H1 (cell line): Measurements from ENCODE around the gene FNIP2. TPM values are rescaled to one million over a fixed set of nuclear protein-coding genes. Genes with fewer than 3 reads are reported as not detected.

Experiments used
- CTCF ChIA-PET: fragments of 300-600 bp; sonication (Branson Sonifier 250); formaldehyde crosslinking; loops from one replicate; lab custom pipeline; 2021; ENCODE audit not compliant: partially characterized antibody; lab: Charles Lee
- POLR2A ChIA-PET: fragments of 300-600 bp; sonication (Branson Sonifier 250); formaldehyde crosslinking; loops from one replicate; lab custom pipeline; 2021; ENCODE audit warnings: inconsistent platforms; ENCODE audit not compliant: partially characterized antibody; lab: Charles Lee
- DNase-seq, 2 experiments: peaks; one replicate each; pipeline versions ENCODE4 v3.0.0 to v3.0.0-alpha.2; 2010 to 2022; ENCODE audit warnings: low spot score in 2 of 2, low read depth in 1 of 2, mixed read lengths in 1 of 2
- FAIRE-seq: peaks from 2 replicates; lab custom pipeline; 2011; peaks lifted over from hg19 to GRCh38; lab: Jason Lieb, UNC
- H2AFZ ChIP-seq: 2 replicates; pipeline ENCODE4 v1.8.1; 2012; ENCODE audit warnings: low read length, inconsistent platforms
- H2AK5ac ChIP-seq: 2 replicates; pipeline ENCODE4 v1.6.1; 2013; ENCODE audit warnings: low read depth, low read length
- H2BK120ac ChIP-seq: replicated peaks from 2 replicates; pipeline ENCODE3; 2013; ENCODE audit warnings: low read depth, low read length, inconsistent platforms
- H2BK12ac ChIP-seq: 2 replicates; pipeline ENCODE4 v1.6.1; 2013; ENCODE audit warnings: low read depth, low read length
- H2BK15ac ChIP-seq: 2 replicates; pipeline ENCODE4 v1.6.1; 2013; ENCODE audit warnings: low read length
- H2BK20ac ChIP-seq: 2 replicates; pipeline ENCODE4 v1.6.1; 2013; ENCODE audit warnings: low read length
- H2BK5ac ChIP-seq: 2 replicates; pipeline ENCODE4 v1.6.1; 2013; ENCODE audit warnings: low read depth, low read length
- H3K14ac ChIP-seq: 2 replicates; pipeline ENCODE4 v1.6.1; 2013; ENCODE audit warnings: inconsistent platforms; ENCODE audit not compliant: insufficient read length
- H3K18ac ChIP-seq: 2 replicates; pipeline ENCODE4 v1.6.1; 2013; ENCODE audit warnings: low read length; ENCODE audit errors: extremely low read depth
- H3K23ac ChIP-seq: 2 replicates; pipeline ENCODE4 v1.6.1; 2013; ENCODE audit warnings: inconsistent platforms; ENCODE audit not compliant: insufficient read length
- H3K23me2 ChIP-seq: 2 replicates; pipeline ENCODE4 v1.6.1; 2013; ENCODE audit warnings: low read depth, low read length
- H3K27ac ChIP-seq: 2 replicates; pipeline ENCODE4 v1.6.1; 2011; ENCODE audit warnings: low read depth, low read length, inconsistent platforms
- H3K27me3 ChIP-seq, 4 experiments: replicated peaks in 1 of 4; 1 replicate in 1 of 4; 2 replicates in 3 of 4; pipeline versions ENCODE4 v1.6.1 to v1.8.1; 2011 to 2013; ENCODE audit warnings: low read length in 3 of 4, mild to moderate bottlenecking in 3 of 4, inconsistent platforms in 2 of 4, mixed read lengths in 2 of 4, moderate library complexity in 1 of 4; ENCODE audit not compliant: control insufficient read depth in 3 of 4, insufficient read depth in 3 of 4; ENCODE audit errors: extremely low read depth in 1 of 4
- H3K36me3 ChIP-seq, 4 experiments: 2 replicates each; pipeline versions ENCODE4 v1.6.1 to v1.8.1; 2011 to 2013; ENCODE audit warnings: mild to moderate bottlenecking in 4 of 4, low read length in 3 of 4, moderate library complexity in 2 of 4, control low read depth in 1 of 4, inconsistent platforms in 1 of 4; ENCODE audit not compliant: insufficient read depth in 4 of 4, control insufficient read depth in 2 of 4
- H3K4ac ChIP-seq: replicated peaks from 2 replicates; pipeline ENCODE3; 2013; ENCODE audit warnings: low read length, low read depth, mixed read lengths, inconsistent platforms; ENCODE audit not compliant: insufficient read length
- H3K4me1 ChIP-seq, 4 experiments: replicated peaks in 1 of 4; 1 replicate in 1 of 4; 2 replicates in 3 of 4; pipeline versions ENCODE4 v1.6.1 to v1.8.1; 2011 to 2013; ENCODE audit warnings: low read length in 3 of 4, inconsistent platforms in 2 of 4, mixed read lengths in 1 of 4; ENCODE audit not compliant: insufficient read depth in 4 of 4, control insufficient read depth in 3 of 4
- H3K4me2 ChIP-seq, 2 experiments: 2 replicates each; pipeline versions ENCODE4 v1.6.1 to v1.8.1; 2011 to 2013; ENCODE audit warnings: low read depth in 2 of 2, low read length in 2 of 2, control low read depth in 1 of 2, inconsistent platforms in 1 of 2, mild to moderate bottlenecking in 1 of 2; ENCODE audit not compliant: insufficient read depth in 1 of 2
- H3K4me3 ChIP-seq, 4 experiments: fragments of 200-600, 300-600 bp in 1 of 4; sonication (generic), shearing (Covaris generic), sonication (Bioruptor Twin) in 1 of 4; 2 replicates each; pipeline versions ENCODE4 v1.5.1 to v1.8.1; 2011 to 2016; ENCODE audit warnings: low read length in 4 of 4, low read depth in 3 of 4, control low read depth in 2 of 4, inconsistent platforms in 2 of 4, mild to moderate bottlenecking in 2 of 4, mixed read lengths in 1 of 4, moderate library complexity in 1 of 4; ENCODE audit not compliant: insufficient read depth in 2 of 4; ENCODE audit errors: extremely low read depth in 1 of 4
- H3K56ac ChIP-seq: replicated peaks from 2 replicates; pipeline ENCODE3; 2013; ENCODE audit warnings: low read depth, mild to moderate bottlenecking, mixed read lengths, low read length, inconsistent platforms; ENCODE audit not compliant: insufficient read length
- H3K79me1 ChIP-seq: 2 replicates; pipeline ENCODE4 v1.6.1; 2013; ENCODE audit warnings: low read depth, low read length, control low read depth
- H3K79me2 ChIP-seq, 2 experiments: 2 replicates each; pipeline versions ENCODE4 v1.6.1 to v1.8.1; 2012 to 2013; ENCODE audit warnings: low read length in 2 of 2, mild to moderate bottlenecking in 2 of 2, inconsistent platforms in 1 of 2; ENCODE audit not compliant: insufficient read depth in 2 of 2, control insufficient read depth in 1 of 2
- H3K9ac ChIP-seq, 4 experiments: replicated peaks in 1 of 4; 1 replicate in 1 of 4; 2 replicates in 3 of 4; pipeline versions ENCODE4 v1.6.1 to v1.8.1; 2011 to 2013; ENCODE audit warnings: low read depth in 3 of 4, low read length in 3 of 4, control low read depth in 2 of 4, mild to moderate bottlenecking in 2 of 4, moderate library complexity in 2 of 4, inconsistent platforms in 1 of 4; ENCODE audit errors: extremely low read depth in 1 of 4
- H3K9me3 ChIP-seq, 2 experiments: 2 replicates each; pipeline versions ENCODE4 v1.6.1 to v1.8.1; 2012 to 2013; ENCODE audit warnings: mild to moderate bottlenecking in 2 of 2, moderate library complexity in 2 of 2, control low read depth in 1 of 2, inconsistent platforms in 1 of 2, low read depth in 1 of 2, low read length in 1 of 2, mixed read lengths in 1 of 2; ENCODE audit not compliant: insufficient read depth in 2 of 2
- H4K20me1 ChIP-seq, 2 experiments: replicated peaks in 1 of 2; 2 replicates each; pipeline versions ENCODE3 to v1.8.1; 2011 to 2013; ENCODE audit warnings: inconsistent platforms in 2 of 2, low read length in 2 of 2, mild to moderate bottlenecking in 1 of 2; ENCODE audit not compliant: insufficient read depth in 2 of 2, control insufficient read depth in 1 of 2
- H4K5ac ChIP-seq: 2 replicates; pipeline ENCODE4 v1.6.1; 2013; ENCODE audit warnings: low read length, low read depth, mixed read lengths, inconsistent platforms; ENCODE audit not compliant: insufficient read length
- H4K8ac ChIP-seq: 2 replicates; pipeline ENCODE4 v1.8.0; 2013; ENCODE audit warnings: mild to moderate bottlenecking, moderate library complexity, low read length, inconsistent platforms; ENCODE audit not compliant: insufficient read depth; ENCODE audit errors: extremely low read depth
- H4K91ac ChIP-seq: replicated peaks from 2 replicates; pipeline ENCODE3; 2013; ENCODE audit warnings: low read length, mixed read lengths, inconsistent platforms; ENCODE audit not compliant: insufficient read length
- CBX8 ChIP-seq: fragments of 300-800, 300-1000 bp; sonication (generic); IDR thresholded peaks from 2 replicates; pipeline ENCODE4 v1.7.1; 2016; ENCODE audit warnings: low read depth, low read length, borderline replicate concordance
- CTCF ChIP-seq, 3 experiments: IDR thresholded peaks; 1 replicate in 2 of 3; 2 replicates in 1 of 3; pipeline versions ENCODE4 v1.5.1 to v1.6.1; 2011; ENCODE audit warnings: low read length in 3 of 3, mild to moderate bottlenecking in 3 of 3, inconsistent platforms in 2 of 3, low read depth in 1 of 3, moderate library complexity in 1 of 3; ENCODE audit not compliant: insufficient read depth in 1 of 3; ENCODE audit errors: control extremely low read depth in 1 of 3
- GABPA ChIP-seq: IDR thresholded peaks from 2 replicates; pipeline ENCODE4 v1.6.1; 2011; ENCODE audit warnings: mild to moderate bottlenecking, low read length, moderate library complexity, borderline replicate concordance; ENCODE audit not compliant: insufficient read depth
- GTF2F1 ChIP-seq: IDR thresholded peaks from 2 replicates; pipeline ENCODE4 v1.6.1; 2012; ENCODE audit warnings: low read depth, low read length, improper control_type of control experiment, borderline replicate concordance
- MAFK ChIP-seq: IDR thresholded peaks from 2 replicates; pipeline ENCODE4 v1.6.1; 2012; ENCODE audit warnings: low read depth, mild to moderate bottlenecking, improper control_type of control experiment, low read length
- NANOG ChIP-seq: IDR thresholded peaks from 2 replicates; pipeline ENCODE4 v1.6.1; 2011; ENCODE audit warnings: low read length, low read depth, mild to moderate bottlenecking, inconsistent platforms; ENCODE audit not compliant: insufficient read depth, poor library complexity, severe bottlenecking
- SIN3A ChIP-seq, 2 experiments: IDR thresholded peaks in 1 of 2; conservative IDR thresholded peaks in 1 of 2; 2 replicates each; pipeline ENCODE4 v1.6.1; 2011 to 2012; ENCODE audit warnings: low read length in 2 of 2, improper control_type of control experiment in 1 of 2, low read depth in 1 of 2, mild to moderate bottlenecking in 1 of 2
- SIRT6 ChIP-seq: IDR thresholded peaks from one replicate; pipeline ENCODE4 v1.7.1; 2012; ENCODE audit warnings: low read length, inconsistent platforms
- SP2 ChIP-seq: IDR thresholded peaks from 2 replicates; pipeline ENCODE4 v1.6.1; 2012; ENCODE audit warnings: mild to moderate bottlenecking, low read length, inconsistent platforms
- TCF12 ChIP-seq: IDR thresholded peaks from 2 replicates; pipeline ENCODE4 v1.6.1; 2011; ENCODE audit warnings: low read depth, mild to moderate bottlenecking, low read length
- whole genome bisulfite sequencing, 2 experiments: shearing (Covaris generic) in 1 of 2; methylation state at CpG; one replicate each; pipeline versions ENCODE4 v1.1.6 to v1.1.7; 2013 to 2015; ENCODE audit warnings: low lambda C conversion rate in 2 of 2, mixed read lengths in 2 of 2, inconsistent platforms in 1 of 2, low coverage in 1 of 2, missing lambda C conversion rate in 1 of 2; ENCODE audit not compliant: insufficient replicate concordance in 2 of 2, insufficient coverage in 1 of 2, insufficient read length in 1 of 2; ENCODE audit errors: extremely low coverage in 1 of 2, missing lambda C conversion rate in 1 of 2; 5-methylcytosine and 5-hydroxymethylcytosine counted together
- polyA plus RNA-seq, 7 experiments: library from polyadenylated mRNA; depleted of rRNA in 3 of 7; stranded (reverse) in 5 of 7; unstranded in 2 of 7; fragments of >200 nt in 5 of 7; fragments of 200-250 nt in 2 of 7; gene quantifications; 1 replicate in 5 of 7; 2 replicates in 1 of 7; 4 replicates in 1 of 7; pipeline versions ENCODE4 v1.2.1 to v1.2.3, GENCODE V29; 2011 to 2013; ENCODE audit warnings: missing spikeins in 2 of 7, mixed read lengths in 2 of 7
- total RNA-seq: library from RNA; stranded (reverse); fragmentation: NEBNext Ultra II Directional; extraction: Animal tissue kit (Norgen Biotek cat#: 25700); gene quantifications from 2 replicates; pipeline ENCODE4 v1.2.1, GENCODE V29; 2021

Gene FNIP2
- total and polyA plus RNA-seq, 2 of the 8 experiments (the other 6 are each of a cell fraction or from before 2014, with no cell fraction given) = 4.0 to 13.0 TPM

GRCh38 chr4:158895797-158896576 lies 127.2 kb downstream of the FNIP2 start:
- Histone ChIP-seq H2AFZ (no peak overlapping the region), H2BK15ac (no peak overlapping the region), H3K36me3 (no peaks in the 10 kb centered on the region), H3K79me2 (no peaks in the 10 kb centered on the region), H4K5ac (no peak overlapping the region), H3K79me1 (no peaks in the 10 kb centered on the region), H3K56ac (no peak overlapping the region), H3K4ac (no peak overlapping the region), H3K14ac (no peak overlapping the region), H3K18ac (no peak overlapping the region), H3K23me2 (no peaks in the 10 kb centered on the region), H3K27ac (no peak overlapping the region), H3K23ac (no peak overlapping the region), H3K4me1 (peaks cover 0 to 9% (median 3%) of the 10 kb centered on the region in 4 experiments; a peak in 3 of 7 replicates), H2BK12ac (no peak overlapping the region), H2BK5ac (no peak overlapping the region), H2BK120ac (no peak overlapping the region), H2BK20ac (no peak overlapping the region), H3K4me3 (no peak overlapping the region), H3K9me3 (no peaks in the 10 kb centered on the region), H4K91ac (no peak overlapping the region), H3K27me3 (no peaks in the 10 kb centered on the region), H3K9ac (no peak overlapping the region), H3K4me2 (no peak overlapping the region), H4K8ac (no peak overlapping the region), H2AK5ac (no peak overlapping the region), H4K20me1 (no peaks in the 10 kb centered on the region)
- 80% methylated on average over 14 of the region's 14 CpGs; no CpG with 5 or more reads in 1 of the 2 experiments for WGBS, 2 experiments
- DNase-seq = no peak
- FAIRE-seq = peak; percentile 32
- ChIA-PET CTCF (interaction anchor here (0.6 to 1.8 kb wide), 11 partner anchors 9 to 321 kb away, joined by 3 to 6 read pairs (median 3); no protein-coding TSS in a partner anchor), POLR2A (no interaction called here)
- TF ChIP-seq NANOG = no peak
- TF ChIP-seq SIN3A (conservative IDR thresholded peaks at IDR 0.05 in 1 of 2, IDR thresholded peaks at IDR 0.05 in 1 of 2; ENCODE audit: low read depth in 1 of 2, low read length in 2 of 2) = no peak
- no peak for TF ChIP-seq SP2
- peak; percentile 42 to 56 (median 50) for TF ChIP-seq CTCF (IDR thresholded peaks at IDR 0.05; ENCODE audit: control extremely low read depth in 1 of 3, insufficient read depth in 1 of 3, low read depth in 1 of 3, low read length in 3 of 3)
- no peak for TF ChIP-seq GTF2F1
- no peak for TF ChIP-seq SIRT6
- TF ChIP-seq TCF12 = no peak
- no peak for TF ChIP-seq MAFK
- no peak for TF ChIP-seq GABPA
- no peak for TF ChIP-seq CBX8
